HG03378 (cell line): ENCODE data around the gene TMEM204.

Experiments
- ATAC-seq: cut with Tn5 transposase; IDR thresholded peaks from one replicate; pipeline ENCODE4 v1.9.1; 2021; ENCODE audit warnings: mild to moderate bottlenecking, moderate library complexity; ENCODE audit not compliant: unreplicated experiment

Gene TMEM204

DNA sequence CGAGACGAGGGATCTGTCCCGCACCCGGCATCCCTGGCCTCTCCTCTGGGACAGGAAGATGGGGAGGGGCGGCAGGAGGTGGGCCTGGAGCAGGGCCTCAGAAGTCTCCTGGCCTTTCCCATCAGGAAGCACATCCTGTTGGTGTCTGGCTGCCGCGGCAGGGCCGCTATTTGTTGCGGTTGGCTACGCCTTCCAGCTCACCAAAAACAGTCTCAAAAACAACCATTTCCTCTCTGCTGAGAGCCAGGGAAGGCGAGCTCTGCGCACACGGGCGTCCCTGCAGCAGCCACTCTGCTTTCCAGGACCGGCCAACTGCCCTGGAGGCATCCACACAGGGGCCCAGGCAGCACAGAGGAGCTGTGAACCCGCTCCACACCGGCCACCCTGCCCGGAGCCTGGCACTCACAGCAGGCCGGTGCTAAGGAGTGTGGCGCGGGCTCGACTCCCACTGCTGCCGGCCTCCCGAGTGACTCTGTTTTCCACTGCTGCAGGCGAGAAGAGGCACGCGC, at the start of gene TMEM204:
TMEM204 (plus strand) TSS at position 224 of the 509 bp plus-strand sequence. CDS start 610 bp downstream, outside the sequence.
- no peak for ATAC-seq

DNA sequence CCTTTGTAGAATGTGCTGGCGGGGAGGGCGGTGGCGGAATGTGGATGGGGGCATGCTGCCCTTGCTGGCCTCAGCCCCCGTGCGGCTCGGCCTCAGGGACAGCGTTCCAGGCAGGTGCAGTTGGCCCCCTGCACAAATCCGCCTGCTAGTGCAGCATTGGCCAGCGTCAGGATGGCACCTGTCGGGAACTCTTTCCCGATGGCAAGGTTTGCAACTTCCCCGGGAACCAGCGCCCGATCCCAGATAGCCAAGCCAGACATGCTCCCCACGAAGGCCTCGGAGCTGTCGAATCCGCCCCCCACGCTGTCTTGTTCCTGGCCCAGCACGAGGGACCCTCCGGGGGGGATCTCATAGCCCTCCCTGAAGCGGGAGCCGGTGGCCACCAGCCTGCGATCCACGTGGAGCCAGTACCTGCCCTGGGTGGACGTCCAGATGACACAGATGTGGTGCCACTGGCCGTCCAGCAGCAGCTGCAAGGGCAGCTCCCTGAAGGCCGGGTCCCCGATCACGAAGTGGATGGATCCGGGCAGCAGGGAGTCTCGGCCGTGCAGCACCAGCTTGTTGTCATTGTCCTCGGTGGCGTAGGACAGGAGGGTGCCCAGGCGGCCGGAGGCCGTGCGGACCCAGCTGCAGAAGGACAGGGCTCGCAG, 47.5 kb upstream of the TMEM204 start:
- no peak for ATAC-seq

DNA sequence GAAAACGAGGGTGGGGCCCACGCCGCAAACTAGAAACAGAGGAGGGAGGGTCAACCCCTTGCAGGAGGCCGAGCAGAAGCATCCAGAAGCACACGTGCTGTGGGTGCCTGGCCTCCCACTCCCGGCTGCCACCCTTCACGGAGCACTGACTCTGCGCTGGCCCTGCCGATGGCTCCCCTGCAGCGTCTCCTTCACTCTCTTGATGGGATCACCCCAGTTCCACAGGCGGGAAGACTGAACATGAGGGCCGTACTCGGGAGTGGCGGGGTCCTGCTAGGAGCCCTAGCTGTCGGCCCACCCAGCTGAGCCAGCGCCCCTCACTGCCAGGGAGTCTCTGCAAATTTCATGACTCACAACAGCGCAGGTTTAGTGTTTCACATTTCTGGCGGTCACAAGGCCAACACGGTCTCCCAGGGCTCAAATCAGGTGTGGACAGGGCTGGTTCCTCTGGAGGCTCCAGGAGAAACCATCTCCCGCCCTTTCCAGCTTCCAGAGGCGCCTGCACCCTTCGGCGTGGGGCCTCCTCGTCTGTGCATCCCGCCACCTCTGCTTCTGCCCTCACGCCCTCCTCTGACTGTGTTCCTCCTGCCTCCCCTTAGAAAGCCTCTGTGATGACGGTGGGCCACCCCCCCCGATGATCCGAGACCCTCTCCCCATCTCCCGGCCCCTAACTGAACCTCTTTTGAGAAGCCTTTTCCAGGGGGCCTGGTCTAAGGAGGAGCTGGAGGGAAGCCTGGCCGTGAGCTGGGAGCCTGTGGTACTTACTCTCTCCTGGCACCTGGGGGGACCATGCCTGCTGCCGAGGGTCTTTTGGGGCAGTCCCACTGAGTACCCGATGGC, 46.7 kb upstream of the TMEM204 start:
- ATAC-seq = no peak

DNA sequence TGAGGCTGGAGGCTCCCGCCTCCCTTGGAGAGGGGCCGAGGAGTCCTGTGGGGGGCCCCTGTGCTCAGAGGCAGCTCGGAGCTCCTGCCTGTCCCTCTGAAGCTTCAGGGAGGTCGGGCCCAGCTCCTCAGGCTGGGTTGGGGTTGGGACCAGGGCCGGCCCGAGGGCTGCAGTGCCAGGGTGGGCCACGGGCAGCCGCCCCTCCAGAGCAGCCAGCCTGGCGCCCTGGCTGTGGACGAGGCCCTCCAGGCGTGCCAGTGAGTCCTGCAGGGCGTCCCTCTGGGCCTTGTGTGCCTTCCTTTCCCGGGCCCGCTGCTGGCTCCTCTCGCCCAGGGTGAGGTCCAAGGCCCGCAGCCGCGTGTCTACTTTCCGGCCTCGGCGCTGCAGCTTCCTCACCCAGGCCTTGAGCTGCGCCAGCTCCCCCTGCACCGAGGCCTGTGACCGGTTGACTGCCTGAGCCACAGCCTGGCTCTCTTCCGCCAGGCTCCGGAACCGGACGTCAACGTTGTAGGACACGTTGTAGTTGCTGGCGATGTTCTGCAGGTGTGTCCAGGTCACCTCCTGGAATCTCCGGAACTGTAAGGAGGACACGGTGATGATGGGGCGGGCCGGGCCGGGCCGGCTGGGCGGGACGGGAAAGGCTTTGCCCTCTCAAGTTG, 45.9 kb upstream of the TMEM204 start:
- no peak for ATAC-seq

DNA sequence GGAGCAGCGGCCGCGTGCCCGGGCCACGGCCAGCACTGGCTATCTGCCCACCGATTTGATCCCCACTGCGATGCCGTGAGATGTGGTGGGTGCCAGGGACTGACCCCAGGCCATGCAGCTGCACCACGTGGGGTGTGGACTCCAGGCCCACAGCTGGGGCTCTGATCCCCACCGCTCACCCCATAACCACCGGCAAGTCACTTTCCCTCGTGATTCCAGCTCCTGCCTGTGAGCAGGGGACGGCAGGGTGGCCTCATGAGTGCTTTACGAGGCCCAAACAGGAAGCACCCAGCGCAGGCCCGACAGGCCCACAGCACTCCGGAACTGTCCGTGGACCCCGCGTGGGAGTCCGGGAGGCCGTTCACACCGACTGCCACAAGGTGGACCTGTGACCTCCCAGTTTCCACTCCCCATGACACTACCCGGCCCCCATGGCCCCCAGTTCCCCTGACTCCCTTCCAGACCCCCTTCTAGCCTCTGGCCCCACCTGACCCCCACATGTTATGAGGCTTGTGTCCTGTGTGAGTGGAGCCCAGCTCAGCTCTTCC, 45.3 kb upstream of the TMEM204 start:
- no peak for ATAC-seq

DNA sequence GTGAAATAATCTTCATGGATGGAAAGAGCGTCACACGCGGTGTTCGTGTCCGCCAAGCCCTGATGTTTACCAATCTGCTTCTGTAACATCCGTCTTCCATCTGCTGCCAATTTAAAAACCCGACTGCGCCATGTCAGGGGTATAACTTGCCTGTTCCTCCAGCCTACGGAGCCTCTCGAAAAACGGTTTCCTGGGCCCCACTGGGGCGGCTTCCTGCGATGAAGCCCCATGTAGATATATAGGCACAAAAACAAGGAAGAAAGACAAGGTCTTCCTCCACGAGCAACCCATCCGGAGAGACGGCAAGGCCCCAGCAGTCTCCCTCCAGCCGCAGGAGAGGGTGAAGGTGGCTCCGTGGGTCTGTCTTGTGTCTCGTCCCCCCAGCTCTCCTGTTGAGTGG, 44.8 kb upstream of the TMEM204 start, which contains the start of gene PTX4:
PTX4 (minus strand) TSS at position 326 of the 400 bp plus-strand sequence; CDS start at position 291, 35 bp downstream.
- no peak for ATAC-seq

DNA sequence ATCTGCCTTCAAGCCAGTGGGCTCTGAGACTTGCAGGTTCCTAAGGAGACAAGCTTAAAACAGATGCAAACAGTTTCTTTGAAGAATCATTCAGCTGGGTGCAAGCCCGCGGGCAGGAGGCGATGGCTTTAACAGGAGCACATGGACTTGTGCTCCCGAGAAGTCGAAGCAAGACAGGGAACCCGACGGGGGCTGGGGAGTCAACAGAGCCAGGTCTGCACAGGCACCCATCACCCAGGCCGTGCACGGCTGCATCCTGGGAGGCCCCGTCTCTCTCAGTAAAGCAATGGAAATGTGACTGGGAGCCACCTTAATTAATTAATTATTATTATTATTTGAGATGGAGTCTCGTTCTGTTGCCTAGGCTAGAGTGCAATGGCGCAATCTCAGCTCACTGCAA, 44.4 kb upstream of the TMEM204 start:
- ATAC-seq = no peak

DNA sequence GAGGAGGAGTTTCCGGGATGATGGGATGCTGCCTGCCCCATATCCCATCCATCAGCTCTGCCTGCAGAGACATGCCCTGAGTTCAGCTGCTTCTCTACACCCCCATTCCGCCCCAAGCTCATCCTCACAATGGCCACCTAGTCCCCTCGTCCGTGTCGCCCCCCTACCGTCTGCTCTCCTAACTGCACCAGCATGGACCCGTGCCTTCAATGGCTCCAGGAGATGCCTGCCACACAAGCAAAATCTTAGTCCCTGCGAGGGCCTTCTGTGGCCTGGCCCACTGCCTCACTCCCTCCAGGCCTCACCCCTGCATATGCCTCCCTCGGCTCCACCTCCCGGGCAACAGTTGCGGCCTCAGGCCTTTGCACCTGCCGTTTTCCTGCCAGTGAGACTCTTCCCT, 42.1 kb upstream of the TMEM204 start:
- no peak for ATAC-seq

DNA sequence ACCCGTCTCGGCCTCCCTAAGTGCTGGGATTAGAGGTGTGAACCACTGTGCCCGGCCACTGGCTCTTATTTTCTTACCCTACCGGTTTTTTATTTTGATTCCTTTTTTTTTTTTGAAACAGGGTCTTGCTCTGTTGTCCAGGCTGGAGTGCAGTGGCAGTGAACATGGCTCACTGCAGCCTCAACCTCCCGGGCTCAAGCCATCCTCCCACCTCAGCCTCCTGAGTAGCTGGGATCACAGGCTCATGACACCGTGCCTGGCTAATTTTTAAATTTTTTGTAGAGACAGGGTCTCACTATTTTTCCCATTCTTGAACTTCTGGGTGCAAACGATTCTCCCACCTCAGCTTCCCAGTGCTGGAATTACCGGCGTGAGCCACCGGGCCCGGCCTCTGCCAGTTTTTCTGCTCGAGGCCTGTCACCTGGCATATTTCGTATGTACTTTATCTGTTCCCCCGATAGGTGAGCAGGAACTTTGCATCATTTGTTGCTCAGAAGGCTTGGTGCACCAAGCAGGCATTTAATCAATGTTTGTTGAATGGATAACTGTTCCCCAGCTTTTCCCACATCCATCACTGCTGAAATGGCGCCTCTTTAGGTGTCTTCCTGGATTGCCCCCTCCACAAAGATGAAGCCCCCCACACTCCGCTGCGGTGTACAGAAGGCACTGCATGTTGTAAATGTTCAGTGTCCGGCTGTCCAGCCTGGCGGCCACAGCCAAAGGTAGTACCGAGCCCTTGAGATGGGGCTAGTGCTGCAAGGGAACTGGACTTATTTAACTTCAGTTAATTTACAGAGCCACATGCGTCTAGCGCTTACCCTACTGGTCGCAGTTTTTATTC, 41.2 kb upstream of the TMEM204 start:
- no peak for ATAC-seq

DNA sequence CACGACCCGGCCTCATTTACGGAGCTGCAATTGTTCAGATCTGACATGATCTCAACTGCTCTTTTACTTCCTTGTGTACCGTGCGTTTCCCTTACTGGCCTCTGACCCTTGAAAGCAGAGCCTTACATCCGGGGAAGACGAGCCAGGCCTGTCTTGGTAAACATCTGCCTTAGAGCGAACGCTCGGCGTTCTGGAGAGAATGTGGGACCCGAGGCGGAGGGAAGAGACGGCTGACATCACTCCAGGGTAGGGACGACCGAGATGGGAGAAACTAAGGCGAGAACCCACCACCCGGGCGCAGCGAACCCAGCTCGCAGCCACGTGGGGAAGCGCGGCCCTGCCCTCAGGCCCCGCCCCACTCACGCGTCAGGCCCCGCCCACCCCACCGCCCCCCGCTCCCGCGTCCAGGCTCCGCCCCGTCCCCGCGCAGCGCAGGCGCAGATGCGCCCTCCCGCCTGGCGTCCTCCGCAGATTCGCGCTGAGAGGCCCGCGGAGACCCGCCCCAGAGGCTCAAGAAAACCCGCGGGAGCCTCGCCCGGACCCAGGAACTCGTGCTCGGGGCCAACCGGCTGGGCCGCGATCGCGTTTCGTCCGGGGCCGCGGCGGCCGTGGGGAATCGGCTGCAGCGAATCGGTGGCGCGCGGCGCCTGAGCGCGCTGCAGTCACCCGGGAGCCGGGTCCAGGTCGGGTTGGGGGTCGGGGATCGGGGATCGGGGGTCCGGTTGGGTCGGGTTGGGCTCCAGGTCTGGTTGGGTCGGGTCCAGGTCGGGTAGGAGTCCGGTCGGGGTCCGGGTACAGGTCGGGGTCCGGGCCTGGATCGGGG, 40.3 kb upstream of the TMEM204 start, which contains the start of gene TELO2:
TELO2 (plus strand) TSS at position 438 of the 823 bp plus-strand sequence. CDS start 922 bp downstream, outside the sequence.
- ATAC-seq = peak; percentile 49

DNA sequence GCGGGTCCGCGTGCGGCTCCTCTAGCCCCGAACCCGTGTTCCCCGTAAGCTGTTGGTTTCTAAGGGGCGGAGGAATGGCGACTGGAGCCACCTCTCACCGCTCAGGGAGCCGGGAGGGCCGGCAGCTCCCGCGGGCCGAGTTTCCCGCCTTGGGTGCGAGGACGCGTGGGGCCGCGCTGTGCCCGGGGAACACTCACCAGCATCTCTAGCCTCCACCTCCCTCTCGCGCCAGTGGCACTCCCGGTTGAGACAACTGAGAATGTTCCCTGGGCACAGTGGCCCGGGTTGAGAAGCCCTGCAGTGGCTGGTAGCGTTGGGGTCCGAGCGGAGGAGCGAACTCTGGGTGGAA, 39.7 kb upstream of the TMEM204 start:
- ATAC-seq = no peak

DNA sequence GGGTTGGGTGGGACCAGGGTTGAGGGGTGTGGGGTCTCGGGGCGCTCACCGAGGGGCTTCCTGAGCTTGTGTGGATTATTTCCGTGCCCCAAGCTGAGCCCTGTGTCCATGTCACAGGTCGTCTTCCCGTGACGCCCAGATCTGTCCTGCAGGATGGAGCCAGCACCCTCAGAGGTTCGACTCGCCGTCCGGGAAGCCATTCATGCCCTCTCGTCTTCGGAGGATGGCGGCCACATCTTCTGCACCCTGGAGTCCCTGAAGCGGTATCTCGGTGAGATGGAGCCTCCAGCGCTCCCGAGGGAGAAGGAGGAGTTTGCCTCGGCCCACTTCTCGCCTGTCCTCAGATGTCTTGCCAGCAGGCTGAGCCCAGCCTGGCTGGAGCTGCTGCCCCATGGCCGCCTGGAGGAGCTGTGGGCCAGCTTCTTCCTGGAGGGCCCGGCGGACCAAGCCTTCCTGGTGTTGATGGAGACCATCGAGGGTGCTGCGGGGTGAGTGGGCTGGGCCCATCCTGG, 39.3 kb upstream of the TMEM204 start:
- ATAC-seq = no peak

DNA sequence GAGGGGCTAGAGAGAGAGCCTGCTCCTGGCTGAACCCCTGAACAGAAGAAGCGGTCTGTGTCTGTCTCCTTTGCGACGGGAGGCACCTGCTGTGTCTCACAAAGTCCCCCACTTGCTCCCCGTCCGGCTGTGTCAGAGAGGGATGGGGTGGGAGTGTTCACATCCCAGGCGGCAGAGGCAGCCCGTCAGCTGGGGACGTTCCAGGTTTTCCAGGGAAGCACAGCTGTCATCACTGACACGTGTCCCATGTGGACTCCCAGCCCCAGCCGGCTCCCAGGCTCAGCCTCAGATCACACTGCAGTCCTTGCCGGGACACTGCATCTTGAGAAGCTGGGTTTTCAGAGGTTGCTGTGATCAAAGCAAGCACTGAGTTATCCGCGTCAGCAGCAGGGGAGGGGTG, 38.8 kb upstream of the TMEM204 start:
- no peak for ATAC-seq

DNA sequence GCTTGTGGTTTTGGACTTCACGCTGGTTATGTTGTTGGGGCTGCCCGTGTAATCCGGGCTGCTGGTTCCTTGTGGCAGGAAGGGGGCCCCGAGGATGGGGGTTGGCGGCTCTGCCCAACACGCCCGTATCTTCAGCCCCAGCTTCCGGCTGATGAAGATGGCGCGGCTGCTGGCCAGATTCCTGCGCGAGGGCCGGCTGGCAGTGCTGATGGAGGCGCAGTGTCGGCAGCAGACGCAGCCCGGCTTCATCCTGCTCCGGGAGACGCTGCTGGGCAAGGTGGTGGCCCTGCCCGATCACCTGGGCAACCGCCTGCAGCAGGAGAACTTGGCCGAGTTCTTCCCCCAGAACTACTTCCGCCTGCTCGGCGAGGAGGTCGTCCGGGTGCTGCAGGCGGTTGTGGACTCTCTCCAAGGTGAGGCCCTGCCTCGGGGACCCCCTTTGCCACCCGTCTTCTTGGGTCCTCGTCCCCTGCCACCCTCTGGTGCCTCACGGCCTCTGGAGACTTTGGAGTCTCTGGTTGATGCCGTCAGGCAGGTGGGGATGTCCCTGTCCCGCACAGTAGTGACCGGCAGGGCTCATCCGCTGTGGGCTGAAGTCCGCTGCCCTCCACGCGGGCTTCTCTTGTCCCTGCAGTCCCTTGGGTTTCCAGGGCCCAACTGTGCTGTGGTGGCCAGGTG, 38.1 kb upstream of the TMEM204 start:
- ATAC-seq = no peak

DNA sequence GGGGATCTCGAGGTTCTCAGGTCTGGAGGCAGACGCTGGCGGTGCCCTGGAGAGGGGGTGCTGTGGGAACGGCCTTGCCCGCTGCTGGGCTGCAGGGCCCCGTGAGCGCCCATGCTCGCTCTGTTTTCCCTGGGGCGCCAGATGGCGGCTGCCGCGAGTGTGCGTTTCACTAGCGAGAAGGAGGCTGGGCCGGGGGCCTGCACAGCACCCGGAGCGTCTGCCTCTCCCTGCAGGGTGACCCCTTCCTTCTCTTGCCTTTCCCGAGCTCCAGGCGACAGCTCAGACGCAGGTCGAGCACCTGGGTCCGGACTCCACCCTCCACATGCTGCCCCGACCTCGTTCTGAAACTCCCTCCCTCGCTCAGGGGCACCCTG, 37.6 kb upstream of the TMEM204 start:
- no peak for ATAC-seq

DNA sequence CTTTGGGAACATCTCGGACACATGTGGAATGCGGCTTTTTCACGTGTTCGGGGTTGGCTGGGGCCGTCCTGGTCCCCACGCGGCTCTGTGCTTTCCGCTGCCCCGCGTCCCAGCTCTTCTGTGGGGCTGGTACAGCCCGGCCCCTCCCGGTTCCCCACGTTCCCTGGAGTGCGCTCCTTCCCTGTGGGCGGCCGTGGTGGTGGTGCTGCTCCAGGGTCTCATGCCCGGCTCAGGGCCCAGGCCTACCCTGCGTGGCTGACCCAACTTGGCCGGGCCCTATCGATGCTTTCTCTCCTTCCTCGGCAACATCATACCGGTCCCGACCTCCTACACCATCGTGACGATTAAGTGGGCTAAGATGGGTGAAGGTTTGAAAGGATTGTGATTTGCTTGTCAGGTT, 37.0 kb upstream of the TMEM204 start:
- ATAC-seq = no peak

DNA sequence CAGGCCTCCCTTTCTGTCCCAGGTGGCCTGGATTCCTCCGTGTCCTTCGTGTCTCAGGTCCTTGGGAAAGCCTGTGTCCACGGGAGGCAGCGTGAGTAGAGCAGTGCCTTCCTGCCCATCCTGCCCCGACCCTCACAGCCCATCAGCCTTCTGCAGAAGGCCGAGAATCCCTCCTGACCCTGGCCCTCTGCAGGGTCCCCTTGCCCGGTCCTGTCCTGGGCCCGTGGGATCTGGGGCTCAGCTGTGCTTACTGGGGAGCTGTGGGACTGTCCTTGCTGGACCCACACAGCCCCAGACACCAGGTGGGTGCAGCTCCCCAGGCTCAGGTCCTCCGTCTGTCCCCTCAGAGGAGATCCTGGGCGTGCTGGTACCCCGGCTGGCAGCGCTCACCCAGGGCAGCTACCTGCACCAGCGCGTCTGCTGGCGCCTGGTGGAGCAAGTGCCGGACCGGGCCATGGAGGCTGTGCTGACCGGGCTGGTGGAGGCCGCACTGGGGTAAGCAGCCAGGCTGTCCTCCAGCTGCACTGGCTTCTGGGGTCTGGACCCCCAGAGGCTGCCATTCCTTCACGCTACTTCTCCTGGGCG, 36.4 kb upstream of the TMEM204 start:
- ATAC-seq = no peak

DNA sequence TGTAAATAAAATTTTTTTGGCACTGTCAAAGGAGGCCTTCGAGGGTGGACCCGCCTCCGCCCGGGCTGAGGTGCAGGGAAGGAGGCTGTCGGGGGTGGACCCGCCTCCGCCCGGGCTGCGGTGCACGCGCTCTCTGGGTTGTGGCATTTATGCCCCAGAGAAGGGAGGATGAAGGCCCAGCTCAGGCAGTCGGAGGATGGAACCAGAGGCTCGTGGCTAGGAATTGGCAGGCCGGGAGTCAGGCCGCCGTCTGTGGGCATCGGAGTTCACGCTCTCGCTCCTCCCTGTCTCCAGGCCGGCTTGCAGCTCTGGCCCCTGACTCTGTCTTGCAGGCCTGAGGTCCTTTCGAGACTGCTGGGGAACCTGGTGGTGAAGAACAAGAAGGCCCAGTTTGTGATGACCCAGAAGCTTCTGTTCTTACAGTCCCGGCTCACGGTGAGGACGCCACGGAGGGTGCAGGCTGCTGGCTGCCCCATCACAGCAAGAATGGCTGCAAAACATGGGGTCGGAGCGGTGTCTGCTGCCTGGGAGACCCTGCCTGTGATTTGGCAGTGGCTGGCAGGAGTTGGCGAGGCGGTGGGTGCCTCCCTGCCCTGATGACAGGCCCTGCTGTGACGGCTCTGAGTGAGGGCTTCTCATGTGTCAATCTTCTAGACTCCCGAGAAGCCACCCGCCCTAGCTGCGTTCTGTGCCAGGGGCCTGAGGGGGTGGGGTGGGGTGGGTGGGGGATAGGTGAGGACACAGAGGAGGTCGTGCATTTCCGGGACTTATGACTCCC, 34.4 kb upstream of the TMEM204 start:
- ATAC-seq = no peak
